Endothelial cell of umbilical vein (primary cell): ENCODE measurements around the gene NBL1. TPM values are rescaled to one million over a fixed set of nuclear protein-coding genes. Genes with fewer than 3 reads are reported as not detected.

Source experiments
- BruUV-seq: library from RNA; stranded (reverse); fragments of 400-500 nt; replicated peaks from 2 replicates; lab custom pipeline; 2021; lab: Mats Ljungman, UMichigan
- CTCF ChIA-PET: fragments of 300-600, 350-600 bp; sonication (Branson Sonifier 250); formaldehyde crosslinking; loops from one replicate; lab custom pipeline; 2021; ENCODE audit warnings: antibody characterized with exemption, inconsistent platforms; lab: Charles Lee
- POLR2A ChIA-PET: fragments of 300-600, 350-600 bp; sonication (Branson Sonifier 250); formaldehyde crosslinking; loops from one replicate; lab custom pipeline; 2021; ENCODE audit warnings: antibody characterized with exemption, inconsistent platforms; lab: Charles Lee
- DNase-seq: peaks from one replicate; pipeline ENCODE4 v3.0.0-alpha.2; 2011; ENCODE audit warnings: low read depth, low spot score
- FAIRE-seq: peaks from 2 replicates; lab custom pipeline; 2011; peaks lifted over from hg19 to GRCh38; lab: Jason Lieb, UNC
- H2AFZ ChIP-seq: 2 replicates; pipeline ENCODE4 v1.6.0; 2012; ENCODE audit warnings: low read depth, low read length, control low read depth, inconsistent platforms
- H3K27ac ChIP-seq: 2 replicates; pipeline ENCODE4 v1.5.1; 2011; ENCODE audit warnings: low read depth, mild to moderate bottlenecking, control low read depth, low read length, moderate library complexity; ENCODE audit not compliant: insufficient read depth
- H3K27me3 ChIP-seq, 2 experiments: 2 replicates each; pipeline versions ENCODE4 v1.6.0 to v1.6.1; 2011; ENCODE audit warnings: low read length in 2 of 2, mixed read lengths in 1 of 2; ENCODE audit not compliant: control insufficient read depth in 2 of 2, insufficient read depth in 2 of 2
- H3K36me3 ChIP-seq, 2 experiments: 2 replicates in 1 of 2; 3 replicates in 1 of 2; pipeline ENCODE4 v1.5.1; 2011; ENCODE audit warnings: low read length in 2 of 2, mild to moderate bottlenecking in 1 of 2, moderate library complexity in 1 of 2; ENCODE audit not compliant: control insufficient read depth in 2 of 2, insufficient read depth in 2 of 2; ENCODE audit errors: extremely low read depth in 1 of 2
- H3K4me1 ChIP-seq: 3 replicates; pipeline ENCODE4 v1.5.1; 2011; ENCODE audit warnings: mild to moderate bottlenecking, low read length; ENCODE audit not compliant: control insufficient read depth, insufficient read depth; ENCODE audit errors: extremely low read depth
- H3K4me2 ChIP-seq: 2 replicates; pipeline ENCODE4 v1.6.1; 2011; ENCODE audit warnings: low read length, control low read depth, mixed read lengths; ENCODE audit not compliant: insufficient read depth
- H3K4me3 ChIP-seq, 3 experiments: fragments of 200-600 bp in 1 of 3; sonication (generic), shearing (Covaris generic) in 1 of 3; replicated peaks in 1 of 3; 2 replicates each; pipeline ENCODE4 v1.5.1; 2011 to 2016; ENCODE audit warnings: control low read depth in 3 of 3, low read length in 3 of 3, mild to moderate bottlenecking in 2 of 3, inconsistent platforms in 1 of 3, low read depth in 1 of 3, moderate library complexity in 1 of 3; ENCODE audit not compliant: insufficient read depth in 1 of 3
- H3K79me2 ChIP-seq: 2 replicates; pipeline ENCODE4 v1.6.0; 2012; ENCODE audit warnings: low read length, inconsistent platforms; ENCODE audit not compliant: control insufficient read depth, insufficient read depth
- H3K9ac ChIP-seq: replicated peaks from 2 replicates; pipeline ENCODE3; 2011; ENCODE audit warnings: low read length, control low read depth; ENCODE audit not compliant: insufficient read depth; ENCODE audit errors: extremely low read depth
- H3K9me1 ChIP-seq: replicated peaks from 3 replicates; pipeline ENCODE4 v1.6.0; 2011; ENCODE audit warnings: mild to moderate bottlenecking, low read length; ENCODE audit not compliant: control insufficient read depth, insufficient read depth; ENCODE audit errors: extremely low read depth
- H3K9me3 ChIP-seq: replicated peaks from 2 replicates; pipeline ENCODE4 v1.5.1; 2012; ENCODE audit warnings: low read length, inconsistent platforms; ENCODE audit not compliant: control insufficient read depth, insufficient read depth
- H4K20me1 ChIP-seq: replicated peaks from 2 replicates; pipeline ENCODE3; 2011; ENCODE audit warnings: mild to moderate bottlenecking, low read length; ENCODE audit not compliant: control insufficient read depth, insufficient read depth; ENCODE audit errors: extremely low read depth
- EZH2 ChIP-seq: IDR thresholded peaks from 2 replicates; pipeline ENCODE4 v1.6.1; 2012; ENCODE audit warnings: borderline replicate concordance, low read depth, mild to moderate bottlenecking, moderate library complexity, low read length, inconsistent platforms; ENCODE audit not compliant: severe bottlenecking
- FOS ChIP-seq: IDR thresholded peaks from 2 replicates; pipeline ENCODE4 v1.6.1; 2011; ENCODE audit warnings: mild to moderate bottlenecking, low read length, moderate library complexity, borderline replicate concordance; ENCODE audit not compliant: insufficient read depth
- GATA2 ChIP-seq: IDR thresholded peaks from 2 replicates; pipeline ENCODE4 v1.7.0; 2011; ENCODE audit warnings: low read depth, mild to moderate bottlenecking, moderate library complexity, mixed read lengths, low read length; ENCODE audit not compliant: insufficient read length, insufficient read depth
- JUN ChIP-seq: IDR thresholded peaks from 2 replicates; pipeline ENCODE4 v1.6.1; 2011; ENCODE audit warnings: borderline replicate concordance, low read depth; ENCODE audit not compliant: insufficient read length, insufficient read depth
- MAX ChIP-seq: IDR thresholded peaks from 2 replicates; pipeline ENCODE4 v1.6.1; 2011; ENCODE audit not compliant: insufficient read depth, insufficient read length
- MYC ChIP-seq: IDR thresholded peaks from one replicate; pipeline ENCODE4 v1.6.1; 2011; ENCODE audit warnings: mild to moderate bottlenecking, low read depth, low read length
- POLR2A ChIP-seq: IDR thresholded peaks from 2 replicates; pipeline ENCODE4 v1.6.1; 2012; ENCODE audit warnings: low read depth, mild to moderate bottlenecking, control low read depth, low read length
- POLR2AphosphoS5 ChIP-seq: IDR thresholded peaks from 2 replicates; pipeline ENCODE4 v1.6.1; 2012; ENCODE audit warnings: low read depth, mild to moderate bottlenecking, control low read depth, low read length, moderate library complexity; ENCODE audit not compliant: insufficient read depth
- dilution Hi-C: fragments of 300-500 bp; cut with MboI; formaldehyde crosslinking; loops from one replicate; pipeline ENCODE4 v1.15.0; 2019; ENCODE audit warnings: low sequenced_read_pairs; ENCODE audit not compliant: extremely low pct_ligation_motif_present
- intact Hi-C: fragments of 100-400 bp; cut with micrococcal nuclease; formaldehyde crosslinking; loops from one replicate; pipeline ENCODE4 v1.10.0; 2022
- polyA plus RNA-seq, 4 experiments: library from polyadenylated mRNA; depleted of rRNA in 3 of 4; stranded (reverse) in 3 of 4; unstranded in 1 of 4; fragments of >200 nt; gene quantifications; 2 replicates each; pipeline versions ENCODE4 v1.2.1 to v1.2.3, GENCODE V29; 2011 to 2012; ENCODE audit warnings: missing spikeins in 1 of 4
- total RNA-seq: library from RNA; stranded (reverse); gene quantifications from 2 replicates; pipeline ENCODE4 v1.2.3, GENCODE V29; 2021

Gene NBL1
- total and polyA plus RNA-seq, 2 donors (not counting 3 experiments of a cell fraction or from before 2014, with no cell fraction given) = 36.2 to 40.5 TPM

DNA sequence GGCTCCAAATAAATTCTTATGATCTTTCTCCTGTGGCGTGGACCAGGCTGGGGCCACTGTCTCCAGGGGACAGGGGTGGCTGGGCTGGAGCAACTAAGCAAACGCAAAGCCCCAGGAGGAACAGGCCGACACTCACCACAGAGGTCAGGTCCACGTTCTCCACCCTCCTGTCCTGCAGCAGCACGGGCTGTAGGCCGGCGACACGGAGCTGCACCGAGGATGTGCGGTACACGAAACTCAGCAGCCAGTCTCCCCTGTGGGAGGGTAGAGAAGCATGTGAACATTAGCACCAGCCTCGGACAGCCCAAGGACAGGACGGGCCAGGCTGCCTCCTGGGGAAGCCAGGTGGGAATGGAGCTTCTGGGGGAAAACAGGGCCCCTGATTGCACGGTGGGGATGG, 50.2 kb downstream of the NBL1 start:
- BruUV-seq = no TSS peak
- Histone ChIP-seq H3K4me2 (no peak overlapping the region), H3K9ac (no peak overlapping the region), H3K4me1 (no peaks in the 10 kb centered on the region), H3K9me1 (no peaks in the 10 kb centered on the region), H3K36me3 (no peaks in the 10 kb centered on the region), H3K9me3 (no peaks in the 10 kb centered on the region), H2AFZ (no peak overlapping the region), H4K20me1 (no peaks in the 10 kb centered on the region), H3K27ac (no peak overlapping the region), H3K27me3 (no peaks in the 10 kb centered on the region), H3K4me3 (no peak overlapping the region), H3K79me2 (no peaks in the 10 kb centered on the region)
- no peak for TF ChIP-seq GATA2
- TF ChIP-seq FOS = no peak
- no peak for TF ChIP-seq MAX
- TF ChIP-seq EZH2 = no peak
- TF ChIP-seq POLR2A = no peak
- TF ChIP-seq MYC = no peak
- FAIRE-seq (no peak), DNase-seq (no peak)
- intact Hi-C loops (no loop called here), dilution Hi-C loops (no loop called here)
- ChIA-PET POLR2A (no interaction called here), CTCF (interaction anchor here (1.5 to 10.5 kb wide), 2 partner anchors 11 to 32 kb away, joined by 3 to 53 read pairs; no protein-coding TSS in a partner anchor)

GRCh38 chr1:19695772-19696171, 51.7 kb downstream of the NBL1 start:
- H3K27me3 ChIP-seq = no peaks in the 10 kb centered on the region
- no peak overlapping the region for H3K27ac ChIP-seq
- dilution Hi-C loops (no loop called here), intact Hi-C loops (no loop called here)
- H2AFZ ChIP-seq = no peak overlapping the region
- ChIA-PET POLR2A (no interaction called here), CTCF (interaction anchor here (10.5 kb wide), 1 partner anchor 9 kb away, joined by 53 read pairs; no protein-coding TSS in a partner anchor)
- H3K9me1 ChIP-seq = no peaks in the 10 kb centered on the region
- no peaks in the 10 kb centered on the region for H3K4me1 ChIP-seq
- no TSS peak for BruUV-seq
- no peaks in the 10 kb centered on the region for H3K9me3 ChIP-seq
- H4K20me1 ChIP-seq = no peaks in the 10 kb centered on the region
- no peaks in the 10 kb centered on the region for H3K79me2 ChIP-seq
- TF ChIP-seq MAX = no peak
- TF ChIP-seq GATA2 = no peak
- no peak for TF ChIP-seq POLR2AphosphoS5
- TF ChIP-seq JUN = no peak
- H3K4me3 ChIP-seq = no peak overlapping the region
- FAIRE-seq (no peak), DNase-seq (no peak)
- no peaks in the 10 kb centered on the region for H3K36me3 ChIP-seq
- H3K9ac ChIP-seq = no peak overlapping the region
- no peak overlapping the region for H3K4me2 ChIP-seq
